A172 (cell line): ENCODE measurements around the gene RAMP2. TPM values are rescaled to one million over a fixed set of nuclear protein-coding genes. Genes with fewer than 3 reads are reported as not detected.
A peak's percentile ranks its signal among the peaks of the same experiment; 100 is the strongest.

Experiments
- DNase-seq: peaks from one replicate; pipeline ENCODE4 v3.0.0-alpha.2; 2015; ENCODE audit warnings: low spot score
- total RNA-seq: library from RNA; depleted of rRNA; stranded (reverse); fragments of >200 nt; shearing (Covaris generic); gene quantifications from 2 replicates; pipeline ENCODE4 v1.2.3, GENCODE V29; 2014; rRNA removed

RAMP2 gene
- total RNA-seq, 1 experiment from 2014 or later = not detected

- no peak for DNase-seq
Observed at GRCh38 chr17:42792545-42792944, 31.5 kb downstream of the RAMP2 start.

- DNase-seq = no peak
Observed at GRCh38 chr17:42795061-42795460, 34.0 kb downstream of the RAMP2 start.

GRCh38 chr17:42795465-42795864 is 34.4 kb downstream of the RAMP2 start:
- DNase-seq = no peak

GRCh38 chr17:42796066-42796758 is 35.2 kb downstream of the RAMP2 start:
- DNase-seq = no peak

- no peak for DNase-seq
Observed at GRCh38 chr17:42797067-42798007, 36.3 kb downstream of the RAMP2 start.

GRCh38 chr17:42798011-42798382 is 37.0 kb downstream of the RAMP2 start:
- no peak for DNase-seq

GRCh38 chr17:42798383-42799380 is 37.7 kb downstream of the RAMP2 start, which contains the start of the genes CNTD1 and COA3:
Gene CNTD1, plus strand, starts transcription at chr17:42798861. Its CDS starts 207 bp downstream, at chr17:42799068.
Gene COA3, minus strand, starts transcription at chr17:42798704. Its CDS starts 23 bp downstream, at chr17:42798681.
- peak; percentile 67 for DNase-seq

GRCh38 chr17:42803074-42803883 is 42.3 kb downstream of the RAMP2 start:
- DNase-seq = peak; percentile 46

- DNase-seq = no peak
Observed at GRCh38 chr17:42804918-42805367, 43.9 kb downstream of the RAMP2 start.

GRCh38 chr17:42806249-42806648 is 45.2 kb downstream of the RAMP2 start:
- no peak for DNase-seq

- peak; percentile 66 for DNase-seq
Observed at GRCh38 chr17:42809250-42809649, 48.2 kb downstream of the RAMP2 start.

Other genes with a start within 250 kb of the RAMP2 start
- gene NAGLU, start 225.0 kb upstream of the RAMP2 start, total RNA-seq = 79.2 and 80.1 TPM in 2 replicates
- gene HSD17B1, start 208.3 kb upstream of the RAMP2 start, total RNA-seq = 1.3 and 1.6 TPM in 2 replicates
- gene COASY, start 199.1 kb upstream of the RAMP2 start, total RNA-seq = 53.9 and 63.6 TPM in 2 replicates
- 47.1 and 52.9 TPM in 2 replicates for gene MLX, start 194.1 kb upstream of the RAMP2 start, total RNA-seq
- 21.4 and 29.9 TPM in 2 replicates for gene PSMC3IP, start 183.5 kb upstream of the RAMP2 start, total RNA-seq
- 62.3 and 63.0 TPM in 2 replicates for gene RETREG3, start 151.9 kb upstream of the RAMP2 start, total RNA-seq
- 157 and 159 TPM in 2 replicates for gene TUBG1, start 151.5 kb upstream of the RAMP2 start, total RNA-seq
- 21.8 and 34.1 TPM in 2 replicates for gene TUBG2, start 101.9 kb upstream of the RAMP2 start, total RNA-seq
- gene PLEKHH3, start 84.2 kb upstream of the RAMP2 start, total RNA-seq = 32.8 and 37.0 TPM in 2 replicates
- 2.7 and 3.6 TPM in 2 replicates for gene CCR10, start 79.4 kb upstream of the RAMP2 start, total RNA-seq
- gene CNTNAP1, start 78.7 kb upstream of the RAMP2 start, total RNA-seq = 19.2 and 20.8 TPM in 2 replicates
- 7.2 and 10.3 TPM in 2 replicates for gene EZH1, start 16.2 kb upstream of the RAMP2 start, total RNA-seq
- 174 and 181 TPM in 2 replicates for gene VPS25, start 12.2 kb downstream of the RAMP2 start, total RNA-seq
- 0.34 and 0.50 TPM in 2 replicates for gene WNK4, start 19.4 kb downstream of the RAMP2 start, total RNA-seq
- 112 and 122 TPM in 2 replicates for gene COA3, start 37.5 kb downstream of the RAMP2 start, total RNA-seq
- gene CNTD1, start 37.6 kb downstream of the RAMP2 start, total RNA-seq = 0.03 and 0.29 TPM in 2 replicates
- 113 and 134 TPM in 2 replicates for gene BECN1, start 63.1 kb downstream of the RAMP2 start, total RNA-seq
- gene PSME3, start 72.2 kb downstream of the RAMP2 start, total RNA-seq = 185 and 217 TPM in 2 replicates
- gene AOC2, start 83.4 kb downstream of the RAMP2 start, total RNA-seq = 0.10 TPM in 1 of 2 replicates, not detected in the other
- 0.09 and 0.41 TPM in 2 replicates for gene AOC3, start 90.0 kb downstream of the RAMP2 start, total RNA-seq
- not detected in 2 replicates for gene G6PC1, start 139.6 kb downstream of the RAMP2 start, total RNA-seq
- gene AARSD1, start 203.2 kb downstream of the RAMP2 start, total RNA-seq = 37.4 and 42.1 TPM in 2 replicates
- 0.41 and 0.43 TPM in 2 replicates for gene PTGES3L, start 218.9 kb downstream of the RAMP2 start, total RNA-seq
- gene RUNDC1, start 219.3 kb downstream of the RAMP2 start, total RNA-seq = 7.4 and 8.5 TPM in 2 replicates
- 1,148 and 1,169 TPM in 2 replicates for gene RPL27, start 237.2 kb downstream of the RAMP2 start, total RNA-seq
- gene IFI35, start 245.6 kb downstream of the RAMP2 start, total RNA-seq = 79.5 and 84.2 TPM in 2 replicates